Measurements from ENCODE around the gene ADCY3.
"Not testable (repeated sequence)": the region's sequence is repeated elsewhere in the genome, so short reads cannot be mapped to it uniquely, and the experiment has no call there.

The ADCY3 gene

GRCh38 chr2:24822049-24822706 lies 97.9 kb downstream of the ADCY3 start:
- DNase-seq (ENCODE audit: extremely low spot score, insufficient read length, low read depth), result no peak
- FAIRE-seq, result no peak

- no peak for DNase-seq (ENCODE audit: extremely low spot score, insufficient read length, low read depth)
- FAIRE-seq, result no peak
Measured at GRCh38 chr2:24821433-24821891, 98.6 kb downstream of the ADCY3 start.

DNA sequence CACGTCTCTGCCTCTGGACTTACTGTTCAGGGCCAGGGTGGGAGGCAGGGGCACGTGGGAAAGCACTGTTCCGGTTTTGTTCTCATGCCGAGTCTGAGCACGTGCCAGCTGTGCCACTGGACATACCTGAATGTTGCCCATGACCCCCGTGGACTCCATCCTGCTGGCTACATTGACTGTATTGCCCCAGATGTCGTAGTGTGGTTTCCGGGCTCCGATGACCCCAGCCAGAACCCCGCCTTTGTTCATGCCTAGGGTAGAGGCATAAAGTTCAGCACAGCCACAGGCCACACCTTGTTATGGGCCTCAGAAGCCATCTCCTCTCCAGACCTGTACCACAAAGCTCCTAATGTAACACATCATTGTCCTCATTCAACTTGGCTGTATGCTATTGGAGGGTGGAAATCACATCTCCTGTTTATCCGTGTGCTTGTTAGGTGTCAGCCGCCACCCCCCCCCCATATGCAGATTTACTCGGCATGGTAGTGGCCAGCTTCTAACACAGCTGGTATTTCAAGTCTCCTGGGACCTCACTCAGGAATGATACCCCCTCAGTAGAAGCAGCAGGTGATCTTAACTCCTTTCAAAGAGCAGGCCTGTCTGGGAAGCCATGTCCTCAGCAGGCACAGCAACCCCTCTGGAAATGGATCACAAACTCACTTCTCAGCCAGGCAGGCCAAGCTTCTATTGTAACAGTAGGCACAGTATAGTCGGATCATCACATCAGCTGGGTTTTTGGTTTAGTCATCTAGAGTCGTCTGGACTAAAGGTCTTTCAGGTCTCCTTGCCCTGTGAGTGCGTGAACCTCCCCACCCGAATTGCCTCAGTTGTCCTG lies 99.2 kb downstream of the ADCY3 start:
- no peak for FAIRE-seq
- no peak for DNase-seq (ENCODE audit: extremely low spot score, insufficient read length, low read depth)

GRCh38 chr2:24820175-24820513 lies 99.9 kb downstream of the ADCY3 start:
- FAIRE-seq (no peak), DNase-seq (ENCODE audit: extremely low spot score, insufficient read length, low read depth) (no peak)

DNA sequence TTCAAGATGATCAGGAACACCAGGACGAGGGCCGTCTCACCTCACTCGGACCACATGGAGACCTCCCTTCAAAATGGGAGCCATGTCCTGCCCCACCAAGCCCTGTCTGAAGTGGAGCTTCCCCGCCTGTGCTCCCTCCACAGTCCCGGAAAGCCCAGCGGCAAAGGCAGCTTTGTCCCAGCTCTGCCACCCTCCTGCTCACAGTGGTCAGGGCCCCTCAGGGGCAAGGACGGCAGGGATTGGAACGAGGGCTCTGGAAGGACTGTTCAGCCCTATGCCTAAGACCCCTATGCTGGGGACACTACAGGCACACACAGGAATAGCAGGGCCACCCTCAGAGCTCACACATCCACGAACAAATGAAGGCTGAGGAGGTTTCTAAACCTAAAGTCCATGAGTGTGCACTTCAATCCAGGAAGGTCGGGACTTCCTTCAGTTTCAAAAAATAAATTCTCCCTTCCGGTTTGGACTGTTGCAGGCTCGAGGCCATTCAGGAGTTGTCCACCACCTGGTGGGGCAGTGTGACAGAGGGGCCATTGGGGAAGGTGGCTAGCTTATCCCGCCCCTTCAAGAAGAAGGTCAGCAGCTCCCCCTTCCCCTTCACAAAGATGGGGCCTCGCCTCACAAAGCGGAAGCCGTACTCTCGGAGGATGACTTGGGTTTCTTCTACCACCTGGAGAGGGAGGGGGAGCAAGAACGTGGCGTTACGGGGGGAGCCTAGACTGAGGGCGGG lies 100.4 kb downstream of the ADCY3 start:
- DNase-seq (ENCODE audit: extremely low spot score, insufficient read length, low read depth), result no peak
- FAIRE-seq, result no peak

DNA sequence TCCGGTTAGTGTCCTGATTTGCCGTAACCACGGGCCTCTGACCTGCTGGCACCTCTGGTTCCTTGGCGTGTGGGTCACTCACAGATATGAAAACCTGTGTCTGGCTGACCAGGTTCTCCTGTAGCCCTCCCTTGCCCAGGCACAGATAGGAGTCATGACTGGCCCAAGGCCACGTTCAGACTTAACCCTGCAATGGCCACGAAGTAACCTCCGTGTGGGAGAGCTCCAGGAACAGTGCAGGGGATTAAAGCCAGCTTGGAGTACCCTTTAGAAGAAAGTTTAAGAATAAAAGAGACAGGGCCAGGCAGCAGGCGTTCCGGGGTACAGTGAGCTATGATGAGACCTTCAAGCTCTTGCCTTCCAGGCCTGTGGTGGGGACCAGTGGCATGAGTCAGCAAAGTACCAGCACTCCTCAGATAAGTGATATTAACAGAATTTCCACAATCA lies 101.3 kb downstream of the ADCY3 start:
- DNase-seq (ENCODE audit: extremely low spot score, insufficient read length, low read depth), result no peak
- no peak for FAIRE-seq

DNA sequence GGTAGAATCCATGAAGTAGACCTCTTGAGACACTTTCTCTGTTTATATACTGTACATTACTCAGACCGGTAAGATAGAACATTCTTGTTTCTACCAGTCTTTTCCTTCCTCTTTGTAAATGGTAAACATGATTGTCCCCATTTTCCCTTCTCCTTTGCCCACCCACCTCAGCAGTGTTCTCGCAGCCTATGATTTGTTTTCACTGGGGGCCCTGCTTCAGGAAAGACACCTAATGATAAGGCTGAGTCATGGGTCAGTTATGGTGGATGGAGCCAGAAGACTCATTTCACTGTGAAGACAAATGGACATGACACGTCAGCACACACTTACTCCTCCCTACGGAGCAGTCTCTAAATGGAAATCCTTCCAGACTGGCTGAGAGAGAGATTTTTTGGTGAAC lies 103.2 kb downstream of the ADCY3 start:
- no peak for DNase-seq (ENCODE audit: extremely low spot score, insufficient read length, low read depth)
- no peak for FAIRE-seq

DNA sequence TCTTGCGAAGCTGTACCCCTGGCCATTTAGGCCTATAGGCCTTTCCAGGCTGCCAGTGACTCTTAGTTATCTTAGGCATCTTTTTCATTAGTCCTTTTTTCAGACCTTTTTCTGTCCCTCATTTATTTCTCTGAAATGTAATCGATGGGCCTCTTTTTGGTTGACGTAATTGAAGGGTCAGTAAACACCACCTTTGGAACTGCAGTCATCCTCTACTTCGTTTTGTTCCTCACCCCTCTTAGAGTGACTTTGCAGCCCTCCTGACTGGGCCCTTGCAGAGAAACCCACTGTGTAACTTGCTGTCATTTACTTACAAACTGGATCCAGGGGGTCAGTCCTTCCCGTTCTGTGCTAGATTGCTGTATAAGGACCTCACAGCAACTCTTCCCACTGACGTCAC lies 103.6 kb downstream of the ADCY3 start:
- no peak for FAIRE-seq

GRCh38 chr2:24815171-24815570 lies 104.9 kb downstream of the ADCY3 start:
- DNase-seq (ENCODE audit: extremely low spot score, insufficient read length, low read depth) (no peak), FAIRE-seq (no peak)

More for the DNA sequence above, 103.6 kb downstream of the ADCY3 start:
- no peak for DNase-seq (ENCODE audit: extremely low spot score, insufficient read length, low read depth)

- DNase-seq (ENCODE audit: extremely low spot score, insufficient read length, low read depth) (no peak), FAIRE-seq (no peak)
Measured at GRCh38 chr2:24814516-24814915, 105.5 kb downstream of the ADCY3 start.

DNA sequence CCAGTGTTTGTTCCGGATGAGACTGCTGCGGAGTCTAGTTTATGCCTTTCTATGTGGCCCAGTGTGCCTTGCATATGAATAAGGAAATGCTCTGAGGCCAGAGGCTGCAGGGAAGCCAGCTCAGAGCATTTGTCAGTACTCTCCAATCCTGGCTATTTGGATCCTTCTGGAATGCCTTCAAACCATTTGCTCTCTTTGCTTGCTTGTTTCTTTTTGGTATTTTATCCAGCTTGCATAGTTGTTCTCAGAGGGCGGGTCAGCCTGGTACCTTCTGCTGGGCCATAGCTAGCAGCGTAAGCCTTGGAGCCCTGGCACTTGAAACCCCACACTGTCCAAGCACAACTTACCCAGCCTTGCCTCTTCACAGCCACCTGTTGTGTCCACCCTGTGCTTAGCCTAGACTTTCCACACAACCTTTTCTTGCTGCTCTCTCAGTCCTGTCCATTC lies 106.3 kb downstream of the ADCY3 start:
- DNase-seq (ENCODE audit: extremely low spot score, insufficient read length, low read depth), result no peak
- FAIRE-seq, result no peak

- DNase-seq (ENCODE audit: extremely low spot score, insufficient read length, low read depth), result no peak
- FAIRE-seq, result no peak
Measured at GRCh38 chr2:24809316-24810007, 110.6 kb downstream of the ADCY3 start.

GRCh38 chr2:24806661-24807036 lies 113.4 kb downstream of the ADCY3 start:
- DNase-seq (ENCODE audit: extremely low spot score, insufficient read length, low read depth) (no peak), FAIRE-seq (no peak)

DNA sequence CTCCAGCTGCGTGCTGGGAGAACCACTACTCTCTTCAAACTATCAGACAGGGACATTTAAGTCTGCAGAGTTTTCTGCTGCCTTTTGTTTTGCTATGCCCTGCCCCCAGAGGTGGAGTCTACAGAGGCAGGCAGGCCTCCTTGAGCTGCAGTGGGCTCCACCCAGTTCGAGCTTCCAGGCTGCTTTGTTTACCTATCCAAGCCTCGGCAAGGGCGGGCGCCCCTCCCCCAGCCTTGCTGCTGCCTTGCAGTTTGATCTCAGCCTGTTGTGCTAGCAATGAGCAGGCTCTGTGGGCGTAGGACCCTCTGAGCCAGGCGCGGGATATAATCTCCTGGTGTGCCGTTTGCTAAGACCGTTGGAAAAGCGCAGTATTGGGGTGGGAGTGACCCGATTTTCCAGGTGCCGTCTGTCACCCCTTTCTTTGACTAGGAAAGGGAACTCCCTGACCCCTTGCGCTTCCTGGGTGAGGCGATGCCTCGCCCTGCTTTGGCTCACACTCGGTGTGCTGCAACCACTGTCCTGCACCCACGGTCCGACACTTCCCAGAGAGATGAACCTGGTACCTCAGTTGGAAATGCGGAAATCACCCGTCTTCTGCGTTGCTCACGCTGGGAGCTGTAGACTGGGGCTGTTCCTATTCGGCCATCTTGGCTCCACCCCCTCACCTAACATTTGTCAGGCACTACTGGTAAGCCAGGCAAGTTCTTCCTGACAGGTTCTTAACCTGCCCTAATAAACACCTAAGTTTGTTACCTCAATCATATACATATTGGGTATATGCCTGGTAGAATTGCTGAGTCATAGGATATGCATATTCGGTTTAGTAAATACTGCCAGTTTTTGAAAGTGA lies 114.0 kb downstream of the ADCY3 start:
- not testable (repeated sequence) for FAIRE-seq; DNase-seq (ENCODE audit: extremely low spot score, insufficient read length, low read depth)

DNA sequence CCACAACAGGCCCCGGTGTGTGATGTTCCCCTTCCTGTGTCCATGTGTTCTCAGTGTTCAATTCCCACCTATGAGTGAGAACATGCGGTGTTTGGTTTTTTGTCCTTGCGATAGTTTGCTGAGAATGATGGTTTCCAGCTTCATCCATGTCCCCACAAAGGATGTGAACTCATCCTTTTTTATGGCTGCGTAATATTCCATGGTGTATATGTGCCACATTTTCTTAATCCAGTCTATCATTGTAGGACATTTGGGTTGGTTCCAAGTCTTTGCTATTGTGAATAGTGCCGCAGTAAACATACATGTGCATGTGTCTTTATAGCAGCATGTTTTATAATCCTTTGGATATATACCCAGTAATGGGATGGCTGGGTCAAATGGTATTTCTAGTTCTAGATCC lies 119.5 kb downstream of the ADCY3 start:
- not testable (repeated sequence) for FAIRE-seq

GRCh38 chr2:24797644-24798043 lies 122.4 kb downstream of the ADCY3 start:
- DNase-seq (ENCODE audit: extremely low spot score, insufficient read length, low read depth) (no peak), FAIRE-seq (no peak)

More for the DNA sequence above, 119.5 kb downstream of the ADCY3 start:
- DNase-seq (ENCODE audit: extremely low spot score, insufficient read length, low read depth), result not testable (repeated sequence)

DNA sequence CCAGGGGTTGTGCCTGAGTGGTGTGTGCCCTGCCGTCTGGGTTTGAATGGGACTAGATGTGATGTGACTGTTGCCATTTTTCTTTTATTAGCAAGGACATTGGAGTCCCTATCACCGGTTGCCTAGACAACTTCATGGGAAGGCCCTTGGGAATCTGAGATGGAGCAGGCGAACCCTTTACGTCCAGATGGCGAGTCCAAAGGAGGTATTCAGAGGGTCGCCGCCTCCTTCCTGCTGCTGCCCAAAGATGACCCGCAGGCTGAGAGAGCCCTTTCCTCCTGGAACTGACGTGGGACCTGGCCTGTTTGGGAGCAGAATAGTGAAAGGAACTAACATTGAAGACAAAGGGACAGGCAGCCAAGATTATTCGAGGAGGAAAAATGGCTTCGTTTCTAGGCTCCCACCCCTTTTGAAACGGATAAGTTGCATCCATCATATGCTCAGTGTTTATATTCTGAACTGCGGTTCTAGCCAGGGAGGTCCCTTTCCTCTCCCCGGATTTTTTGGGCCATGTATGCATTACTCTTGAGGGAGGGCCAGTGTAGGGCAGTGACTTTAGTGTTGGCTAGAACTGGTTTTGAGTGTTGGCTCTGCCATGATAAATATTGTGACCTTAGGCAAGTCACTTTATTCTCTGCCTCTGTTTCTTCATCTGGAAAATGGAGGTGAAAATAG lies 126.1 kb downstream of the ADCY3 start:
- no peak for DNase-seq (ENCODE audit: extremely low spot score, insufficient read length, low read depth)
- FAIRE-seq, result no peak

- peak; percentile 92 for FAIRE-seq
Measured at GRCh38 chr2:24792874-24793760, 126.9 kb downstream of the ADCY3 start, which contains the start of the genes CENPO and PTRHD1. Gene CENPO (plus strand): TSS chr2:24793425. CDS start chr2:24793920, 495 bp downstream. Gene PTRHD1 (minus strand): TSS chr2:24793391. CDS start chr2:24793377, 14 bp downstream.

More at GRCh38 chr2:24792874-24793760, 126.9 kb downstream of the ADCY3 start, which contains the start of the genes CENPO and PTRHD1:
- DNase-seq (ENCODE audit: extremely low spot score, insufficient read length, low read depth), result peak; percentile 89

Data from GM18507 (cell line).